HepG2 (cell line): Measurements from ENCODE around the gene HELZ. TPM values are rescaled to one million over a fixed set of nuclear protein-coding genes. Genes with fewer than 3 reads are reported as not detected.
A peak's percentile ranks its signal among the peaks of the same experiment; 100 is the strongest.

Experiments used
- AFF4 ChIP-seq: sonication (generic); formaldehyde crosslinking; IDR thresholded peaks from 2 replicates; pipeline ENCODE4 v1.4.0; 2020; ENCODE audit warnings: missing genetic modification reagents
- BRD4 ChIP-seq: sonication (generic); formaldehyde crosslinking; IDR thresholded peaks from 2 replicates; pipeline ENCODE4 v1.4.0; 2020; ENCODE audit warnings: missing genetic modification reagents
- CENPX ChIP-seq: sonication (generic); formaldehyde crosslinking; IDR thresholded peaks from 2 replicates; pipeline ENCODE4 v1.9.0; 2021; ENCODE audit warnings: mild to moderate bottlenecking, missing genetic modification reagents, moderate library complexity
- ESRRA ChIP-seq: sonication (generic); formaldehyde crosslinking; IDR thresholded peaks from 2 replicates; pipeline ENCODE4 v1.5.1; 2020; ENCODE audit warnings: mild to moderate bottlenecking, low read depth, missing genetic modification reagents
- FOXA3 ChIP-seq: IDR thresholded peaks from 2 replicates; pipeline ENCODE4 v1.6.1; 2016; ENCODE audit warnings: missing genetic modification reagents, missing compliant biosample characterization
- FOXK2 ChIP-seq: fragments of 450-650 bp; IDR thresholded peaks from 2 replicates; pipeline ENCODE4 v1.6.1; 2016
- GATA4 ChIP-seq: sonication (generic); IDR thresholded peaks from 2 replicates; pipeline ENCODE4 v1.6.1; 2016; ENCODE audit warnings: antibody characterized with exemption, low read depth, borderline replicate concordance
- IKZF1 ChIP-seq: fragments of 450-650 bp; IDR thresholded peaks from 2 replicates; pipeline ENCODE4 v1.7.1; 2016
- MATR3 ChIP-seq: sonication (generic); formaldehyde crosslinking; IDR thresholded peaks from 2 replicates; pipeline ENCODE4 v1.4.0; 2020; ENCODE audit warnings: missing genetic modification reagents
- NFYC ChIP-seq: IDR thresholded peaks from 2 replicates; pipeline ENCODE4 v1.6.1; 2016; ENCODE audit warnings: missing genetic modification reagents, missing compliant biosample characterization
- PRPF4 ChIP-seq: fragments of 200-400 bp; formaldehyde crosslinking; IDR thresholded peaks from 2 replicates; pipeline ENCODE4 v1.6.1; 2016; ENCODE audit warnings: low read length, low read depth; ENCODE audit not compliant: poor library complexity, severe bottlenecking
- RAD21 ChIP-seq: fragments of 450-650 bp; formaldehyde crosslinking; IDR thresholded peaks from 2 replicates; pipeline ENCODE4 v1.5.0; 2020; ENCODE audit warnings: mild to moderate bottlenecking
- RELA ChIP-seq: sonication (generic); formaldehyde crosslinking; IDR thresholded peaks from 2 replicates; pipeline ENCODE4 v1.4.0; 2020; ENCODE audit warnings: missing genetic modification reagents
- RFXAP ChIP-seq: sonication (generic); formaldehyde crosslinking; IDR thresholded peaks from 2 replicates; pipeline ENCODE4 v1.4.0; 2020; ENCODE audit warnings: missing genetic modification reagents, borderline replicate concordance
- SAP130 ChIP-seq: IDR thresholded peaks from 2 replicates; pipeline ENCODE4 v1.6.1; 2016; ENCODE audit warnings: low read depth
- SKI ChIP-seq: fragments of 450-650 bp; IDR thresholded peaks from one replicate; pipeline ENCODE4 v1.6.1; 2018; ENCODE audit warnings: mild to moderate bottlenecking; ENCODE audit not compliant: partially characterized antibody
- SMC3 ChIP-seq: IDR thresholded peaks from 2 replicates; pipeline ENCODE4 v1.6.1; 2011; ENCODE audit warnings: low read length, improper control_type of control experiment
- SNAPC2 ChIP-seq: sonication (generic); formaldehyde crosslinking; IDR thresholded peaks from 2 replicates; pipeline ENCODE4 v1.8.1; 2022; ENCODE audit warnings: mild to moderate bottlenecking, missing genetic modification reagents
- STAG1 ChIP-seq: sonication (generic); formaldehyde crosslinking; IDR thresholded peaks from 2 replicates; pipeline ENCODE4 v1.4.0; 2020; ENCODE audit warnings: missing genetic modification reagents
- ZNF136 ChIP-seq: sonication (generic); formaldehyde crosslinking; IDR thresholded peaks from 2 replicates; pipeline ENCODE4 v1.8.1; 2022; ENCODE audit warnings: low read depth, mild to moderate bottlenecking, moderate library complexity, missing genetic modification reagents
- ZNF343 ChIP-seq: sonication (generic); formaldehyde crosslinking; IDR thresholded peaks from 2 replicates; pipeline ENCODE4 v1.4.0; 2020; ENCODE audit warnings: mild to moderate bottlenecking, missing genetic modification reagents
- ZNF552 ChIP-seq: sonication (generic); formaldehyde crosslinking; IDR thresholded peaks from 2 replicates; pipeline ENCODE4 v1.9.0; 2022; ENCODE audit warnings: missing genetic modification reagents, mild to moderate bottlenecking, borderline replicate concordance
- ZNF564 ChIP-seq: sonication (generic); formaldehyde crosslinking; IDR thresholded peaks from 2 replicates; pipeline ENCODE4 v1.8.1; 2023; ENCODE audit warnings: mild to moderate bottlenecking, missing genetic modification reagents
- ZNF761 ChIP-seq: sonication (generic); formaldehyde crosslinking; conservative IDR thresholded peaks from 2 replicates; pipeline ENCODE4 v1.4.0; 2020; ENCODE audit warnings: mild to moderate bottlenecking, missing genetic modification reagents
- ZNF768 ChIP-seq: sonication (generic); formaldehyde crosslinking; IDR thresholded peaks from 2 replicates; pipeline ENCODE4 v1.4.0; 2020; ENCODE audit warnings: missing genetic modification reagents
- polyA plus RNA-seq, 8 experiments: library from polyadenylated mRNA; depleted of rRNA in 3 of 8; stranded (reverse) in 7 of 8; unstranded in 1 of 8; fragments of >200 nt; fragmentation: Illumina TruSeq in 4 of 8; extraction: Trizol in 4 of 8; gene quantifications; 2 replicates each; pipeline versions ENCODE4 v1.2.1 to v1.2.3, GENCODE V29; 2011 to 2016; ENCODE audit warnings: low read depth in 4 of 8, missing spikeins in 1 of 8, mixed read lengths in 1 of 8; ENCODE audit not compliant: insufficient read depth in 1 of 8
- total RNA-seq, 5 experiments: library from RNA; depleted of rRNA; stranded (reverse); fragments of >200 nt; fragmentation: Illumina TruSeq; extraction: Trizol; gene quantifications; 2 replicates each; pipeline ENCODE4 v1.2.3, GENCODE V29; 2016; ENCODE audit warnings: low read depth in 1 of 5
- TF ChIP-seq, protein P1 (sequence below): sonication (generic); formaldehyde crosslinking; IDR thresholded peaks from 2 replicates; pipeline ENCODE4 v1.5.0; 2020; ENCODE audit warnings: missing genetic modification reagents, mild to moderate bottlenecking, borderline replicate concordance
- TF ChIP-seq, protein P2 (sequence below): sonication (generic); formaldehyde crosslinking; IDR thresholded peaks from 2 replicates; pipeline ENCODE4 v1.4.0; 2020; ENCODE audit warnings: missing genetic modification reagents

HELZ gene
- total and polyA plus RNA-seq, 2 of the 13 experiments (the other 11 are each of a cell fraction or from before 2014, with no cell fraction given), result 35.3 to 52.4 TPM

DNA sequence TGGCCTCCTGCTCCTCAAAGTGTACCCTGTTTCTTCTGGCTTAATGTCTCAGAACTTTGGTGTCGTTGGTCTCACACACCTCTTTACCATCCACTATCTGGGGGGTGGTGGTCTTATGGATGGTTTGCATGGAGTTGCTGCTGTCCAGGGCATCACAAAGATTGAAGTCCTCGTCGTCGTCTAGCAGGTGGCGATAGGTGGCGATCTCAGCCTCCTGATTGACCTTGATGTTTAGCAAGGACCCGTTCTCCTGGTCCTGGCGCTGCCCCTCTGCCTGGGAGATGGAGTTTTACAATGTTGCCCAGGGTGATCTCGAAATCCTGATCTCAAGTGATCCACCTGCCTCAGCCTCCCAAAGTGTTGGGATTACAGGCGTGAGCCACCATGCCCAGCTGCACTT is 31.1 kb upstream of the HELZ start (continued):
- TF ChIP-seq ESRRA (CRISPR knock-in tag), result 0 out of 2 replicates have a peak, but pooled peaks have one; percentile 31
- TF ChIP-seq RELA (CRISPR knock-in tag), result no peak
- TF ChIP-seq FOXA3 (CRISPR knock-in tag), result no peak
- TF ChIP-seq ZNF761, result no peak
- no peak for TF ChIP-seq BRD4 (CRISPR knock-in tag)
- TF ChIP-seq STAG1 (CRISPR knock-in tag), result peak; percentile 69
- TF ChIP-seq FOXK2, result no peak
- no peak for TF ChIP-seq ZNF552 (CRISPR knock-in tag)
- TF ChIP-seq MATR3 (CRISPR knock-in tag), result no peak
- TF ChIP-seq SMC3, result peak; percentile 60; the same call in 1 of the 2 replicates
- TF ChIP-seq CENPX, result no peak
- TF ChIP-seq ZNF768 (CRISPR knock-in tag), result no peak
- peak; percentile 54 for TF ChIP-seq RAD21
- TF ChIP-seq RFXAP, result no peak
- TF ChIP-seq, protein P1, sequence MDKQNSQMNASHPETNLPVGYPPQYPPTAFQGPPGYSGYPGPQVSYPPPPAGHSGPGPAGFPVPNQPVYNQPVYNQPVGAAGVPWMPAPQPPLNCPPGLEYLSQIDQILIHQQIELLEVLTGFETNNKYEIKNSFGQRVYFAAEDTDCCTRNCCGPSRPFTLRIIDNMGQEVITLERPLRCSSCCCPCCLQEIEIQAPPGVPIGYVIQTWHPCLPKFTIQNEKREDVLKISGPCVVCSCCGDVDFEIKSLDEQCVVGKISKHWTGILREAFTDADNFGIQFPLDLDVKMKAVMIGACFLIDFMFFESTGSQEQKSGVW (CRISPR knock-in tag), result no peak
- no peak for TF ChIP-seq AFF4 (CRISPR knock-in tag)
- TF ChIP-seq SNAPC2 (CRISPR knock-in tag), result no peak
- no peak for TF ChIP-seq ZNF343
- TF ChIP-seq, protein P2, sequence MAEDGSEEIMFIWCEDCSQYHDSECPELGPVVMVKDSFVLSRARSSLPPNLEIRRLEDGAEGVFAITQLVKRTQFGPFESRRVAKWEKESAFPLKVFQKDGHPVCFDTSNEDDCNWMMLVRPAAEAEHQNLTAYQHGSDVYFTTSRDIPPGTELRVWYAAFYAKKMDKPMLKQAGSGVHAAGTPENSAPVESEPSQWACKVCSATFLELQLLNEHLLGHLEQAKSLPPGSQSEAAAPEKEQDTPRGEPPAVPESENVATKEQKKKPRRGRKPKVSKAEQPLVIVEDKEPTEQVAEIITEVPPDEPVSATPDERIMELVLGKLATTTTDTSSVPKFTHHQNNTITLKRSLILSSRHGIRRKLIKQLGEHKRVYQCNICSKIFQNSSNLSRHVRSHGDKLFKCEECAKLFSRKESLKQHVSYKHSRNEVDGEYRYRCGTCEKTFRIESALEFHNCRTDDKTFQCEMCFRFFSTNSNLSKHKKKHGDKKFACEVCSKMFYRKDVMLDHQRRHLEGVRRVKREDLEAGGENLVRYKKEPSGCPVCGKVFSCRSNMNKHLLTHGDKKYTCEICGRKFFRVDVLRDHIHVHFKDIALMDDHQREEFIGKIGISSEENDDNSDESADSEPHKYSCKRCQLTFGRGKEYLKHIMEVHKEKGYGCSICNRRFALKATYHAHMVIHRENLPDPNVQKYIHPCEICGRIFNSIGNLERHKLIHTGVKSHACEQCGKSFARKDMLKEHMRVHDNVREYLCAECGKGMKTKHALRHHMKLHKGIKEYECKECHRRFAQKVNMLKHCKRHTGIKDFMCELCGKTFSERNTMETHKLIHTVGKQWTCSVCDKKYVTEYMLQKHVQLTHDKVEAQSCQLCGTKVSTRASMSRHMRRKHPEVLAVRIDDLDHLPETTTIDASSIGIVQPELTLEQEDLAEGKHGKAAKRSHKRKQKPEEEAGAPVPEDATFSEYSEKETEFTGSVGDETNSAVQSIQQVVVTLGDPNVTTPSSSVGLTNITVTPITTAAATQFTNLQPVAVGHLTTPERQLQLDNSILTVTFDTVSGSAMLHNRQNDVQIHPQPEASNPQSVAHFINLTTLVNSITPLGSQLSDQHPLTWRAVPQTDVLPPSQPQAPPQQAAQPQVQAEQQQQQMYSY (CRISPR knock-in tag), result no peak
- no peak for TF ChIP-seq NFYC
- TF ChIP-seq SKI, result no peak
- TF ChIP-seq ZNF564 (CRISPR knock-in tag), result no peak
- no peak for TF ChIP-seq GATA4
- no peak for TF ChIP-seq IKZF1
- TF ChIP-seq PRPF4, result no peak
- 0 out of 2 replicates have a peak, but pooled peaks have one; percentile 51 for TF ChIP-seq ZNF136
- peak; percentile 19; the same call in 1 of the 2 replicates for TF ChIP-seq SAP130 (CRISPR knock-in tag)
